ENCODE results near the gene SCAMP4.

- TF ChIP-seq ZFX (CRISPR knock-in tag; IDR thresholded peaks at IDR 0.05) (no peak), L3MBTL2 (IDR thresholded peaks at IDR 0.05) (no peak), SRF (CRISPR knock-in tag; IDR thresholded peaks at IDR 0.05) (no peak), POLR2A (conservative IDR thresholded peaks at IDR 0.05) (no peak)
Observed at GRCh38 chr19:1947651-1948209, 42.5 kb downstream of the SCAMP4 start.

Measured in K562 (cell line).